A673 (cell line): ENCODE results near the gene STPG3. TPM values are rescaled to one million over a fixed set of nuclear protein-coding genes. Genes with fewer than 3 reads are reported as not detected.

Source experiments
- BruUV-seq: library from RNA; stranded (reverse); fragments of 400-500 nt; replicated peaks from 2 replicates; lab custom pipeline; 2021; lab: Mats Ljungman, UMichigan
- CTCF ChIA-PET: fragments of 300-600 bp; sonication (Branson Sonifier 250); formaldehyde crosslinking; loops from one replicate; lab custom pipeline; 2022; ENCODE audit warnings: antibody characterized with exemption; lab: Charles Lee
- POLR2A ChIA-PET: fragments of 300-600 bp; sonication (Branson Sonifier 250); formaldehyde crosslinking; loops from one replicate; lab custom pipeline; 2022; ENCODE audit warnings: antibody characterized with exemption; ENCODE audit not compliant: low non-redundant PET; lab: Charles Lee
- DNase-seq: peaks from one replicate; pipeline ENCODE4 v3.0.0-alpha.2; 2015; ENCODE audit warnings: low spot score
- H3K27ac ChIP-seq: fragments of 200-600 bp; sonication (generic); 2 replicates; pipeline ENCODE4 v1.5.1; 2016; ENCODE audit warnings: mixed run types, low read depth, mild to moderate bottlenecking, mixed read lengths, antibody characterized with exemption, low read length; ENCODE audit not compliant: poor library complexity, severe bottlenecking
- H3K27me3 ChIP-seq: fragments of 200-600 bp; sonication (generic); replicated peaks from 2 replicates; pipeline ENCODE4 v1.6.1; 2017; ENCODE audit warnings: mixed run types, low read depth, mild to moderate bottlenecking, mixed read lengths, antibody characterized with exemption, low read length; ENCODE audit not compliant: insufficient read depth, poor library complexity
- H3K36me3 ChIP-seq: fragments of 200-600 bp; sonication (generic); 2 replicates; pipeline ENCODE4 v1.6.1; 2016; ENCODE audit warnings: mixed run types, mild to moderate bottlenecking, mixed read lengths, antibody characterized with exemption, low read length; ENCODE audit not compliant: insufficient read depth, poor library complexity, severe bottlenecking
- H3K4me1 ChIP-seq: fragments of 200-600 bp; sonication (generic); 2 replicates; pipeline ENCODE4 v1.6.1; 2017; ENCODE audit warnings: mixed run types, mild to moderate bottlenecking, mixed read lengths, antibody characterized with exemption, low read length; ENCODE audit not compliant: insufficient read depth, poor library complexity, severe bottlenecking
- H3K4me3 ChIP-seq: fragments of 200-600 bp; sonication (generic); 2 replicates; pipeline ENCODE4 v1.5.1; 2016; ENCODE audit warnings: low read depth, mixed run types, mild to moderate bottlenecking, mixed read lengths, low read length; ENCODE audit not compliant: poor library complexity, severe bottlenecking
- H3K9me3 ChIP-seq: fragments of 200-600 bp; sonication (generic); 2 replicates; pipeline ENCODE4 v1.6.1; 2016; ENCODE audit warnings: mixed run types, low read depth, mild to moderate bottlenecking, mixed read lengths, antibody characterized with exemption, low read length; ENCODE audit not compliant: poor library complexity, severe bottlenecking
- CTCF ChIP-seq: fragments of 300-800, 200-600 bp; sonication (generic); conservative IDR thresholded peaks from 2 replicates; pipeline ENCODE4 v1.5.1; 2017; ENCODE audit warnings: low read depth, mild to moderate bottlenecking, antibody characterized with exemption, low read length, moderate library complexity, mixed read lengths
- EZH2 ChIP-seq: fragments of 200-600 bp; sonication (generic); IDR thresholded peaks from 2 replicates; pipeline ENCODE4 v1.6.1; 2017; ENCODE audit warnings: borderline replicate concordance, low read depth, mild to moderate bottlenecking, mixed read lengths, antibody characterized with exemption, low read length; ENCODE audit not compliant: poor library complexity, severe bottlenecking
- intact Hi-C: fragments of 100-400 bp; cut with micrococcal nuclease; formaldehyde crosslinking; loops from one replicate; pipeline ENCODE4 v1.10.0; 2022; ENCODE audit not compliant: unreplicated experiment
- total RNA-seq: library from RNA; stranded (reverse); gene quantifications from 2 replicates; pipeline ENCODE4 v1.2.3, GENCODE V29; 2021

STPG3 gene
- total RNA-seq, 1 experiment from 2014 or later, result not detected

DNA sequence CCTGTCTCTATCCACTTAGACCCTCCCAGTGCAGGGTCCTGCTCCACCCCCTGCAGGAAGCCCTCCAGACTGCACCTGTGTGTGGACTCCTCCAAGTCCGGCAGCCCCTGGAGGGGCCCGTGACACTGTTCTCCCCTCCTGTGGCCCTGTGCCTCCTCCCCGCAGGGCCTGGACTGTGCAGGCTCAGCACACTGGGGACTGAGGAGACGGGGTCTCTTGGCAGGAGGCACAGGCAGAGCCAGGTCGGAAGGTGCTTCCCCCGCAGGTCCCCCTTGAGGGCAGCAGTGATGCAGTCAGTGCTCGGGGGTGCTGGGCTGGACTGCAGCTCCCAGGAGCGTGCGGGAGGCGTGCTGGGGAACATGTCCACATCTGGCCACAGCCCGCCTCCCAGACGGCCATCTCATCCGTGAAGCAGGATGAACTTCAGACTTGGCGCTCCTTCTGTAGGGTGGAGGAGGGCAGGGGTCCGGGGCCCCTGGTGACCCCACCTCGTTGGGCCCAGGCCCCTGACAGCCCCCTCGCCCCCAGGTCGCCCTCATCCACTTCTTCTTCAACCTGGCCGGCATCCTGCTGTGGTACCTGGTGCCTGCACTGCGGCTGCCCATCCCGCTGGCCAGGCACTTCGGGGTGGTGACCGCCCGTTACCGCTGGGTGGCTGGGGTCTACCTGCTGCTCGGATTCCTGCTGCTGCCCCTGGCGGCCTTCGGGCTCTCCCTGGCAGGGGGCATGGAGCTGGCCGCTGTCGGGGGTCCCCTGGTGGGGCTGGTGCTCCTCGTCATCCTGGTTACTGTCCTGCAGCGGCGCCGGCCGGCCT is 15.5 kb upstream of the STPG3 start:
- Histone ChIP-seq H3K27ac (no peak overlapping the region), H3K27me3 (no peaks in the 10 kb centered on the region), H3K9me3 (no peaks in the 10 kb centered on the region), H3K4me1 (peaks cover 17% of the 10 kb centered on the region), H3K4me3 (no peak overlapping the region), H3K36me3 (no peaks in the 10 kb centered on the region)
- no peak for DNase-seq
- TF ChIP-seq EZH2 (no peak), CTCF (no peak)
- POLR2A ChIA-PET, result no interaction called here
- intact Hi-C loops, result loop anchor here (5.0 kb wide), 1 partner anchor 188 kb away; the partner anchor contains the start of gene NPDC1
- no TSS peak for BruUV-seq
- CTCF ChIA-PET, result interaction anchor here (0.6 to 1.6 kb wide), 5 partner anchors 12 to 165 kb away, joined by 3 to 22 read pairs (median 5); partner anchors contain the start of genes NELFB and SAPCD2

DNA sequence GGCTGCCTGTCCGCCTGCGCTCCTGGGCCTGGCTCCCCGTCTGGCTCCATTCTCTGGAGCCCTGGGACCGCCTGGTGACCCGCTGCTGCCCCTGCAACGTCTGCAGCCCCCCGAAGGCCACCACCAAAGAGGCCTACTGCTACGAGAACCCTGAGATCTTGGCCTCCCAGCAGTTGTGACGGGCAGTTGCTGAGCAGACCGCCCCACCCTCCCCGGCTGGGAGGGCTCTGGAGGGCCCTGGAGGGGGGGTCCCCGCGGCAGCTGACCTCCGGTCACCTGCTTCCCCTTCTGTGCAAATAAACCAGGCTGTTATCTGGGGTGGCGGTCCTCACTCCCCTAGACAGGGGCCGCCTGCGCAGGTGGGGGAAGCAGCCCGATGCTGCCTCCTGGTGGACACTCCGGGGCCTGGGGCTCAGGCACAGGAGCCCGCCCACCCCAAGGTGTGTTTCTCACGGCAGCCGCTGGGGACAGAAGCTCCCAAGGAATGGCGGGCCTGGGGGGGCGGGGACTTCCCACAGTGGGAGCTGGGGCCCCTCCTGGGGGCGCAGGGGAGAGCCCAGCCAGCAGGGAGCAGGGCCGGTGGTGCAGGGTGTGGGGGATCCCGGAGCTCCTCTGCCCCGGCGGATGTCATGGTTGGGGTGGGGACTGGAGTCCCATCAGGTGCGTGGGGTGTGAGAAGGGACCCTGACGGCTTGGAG is 14.7 kb upstream of the STPG3 start:
- ChIA-PET POLR2A (interaction anchor here (0.6 kb wide), 3 partner anchors 9 to 207 kb away, joined by 3 to 7 read pairs (median 7); no protein-coding TSS in a partner anchor), CTCF (interaction anchor here (0.5 to 1.1 kb wide), 27 partner anchors 9 to 446 kb away, joined by 3 to 22 read pairs (median 4); partner anchors contain the start of genes ANAPC2, MAN1B1, NELFB and NPDC1)
- H3K4me3 ChIP-seq, result peak overlapping the region; percentile 16
- H3K36me3 ChIP-seq, result no peaks in the 10 kb centered on the region
- DNase-seq, result peak; percentile 94
- intact Hi-C loops, result loop anchor here (5.0 kb wide), 1 partner anchor 189 kb away; the partner anchor contains the start of gene NPDC1
- TF ChIP-seq CTCF (peak; percentile 99), EZH2 (no peak)
- H3K27ac ChIP-seq, result peak overlapping the region; percentile 62
- H3K4me1 ChIP-seq, result peaks cover 17% of the 10 kb centered on the region
- BruUV-seq, result no TSS peak
- no peaks in the 10 kb centered on the region for H3K9me3 ChIP-seq
- H3K27me3 ChIP-seq, result no peaks in the 10 kb centered on the region

DNA sequence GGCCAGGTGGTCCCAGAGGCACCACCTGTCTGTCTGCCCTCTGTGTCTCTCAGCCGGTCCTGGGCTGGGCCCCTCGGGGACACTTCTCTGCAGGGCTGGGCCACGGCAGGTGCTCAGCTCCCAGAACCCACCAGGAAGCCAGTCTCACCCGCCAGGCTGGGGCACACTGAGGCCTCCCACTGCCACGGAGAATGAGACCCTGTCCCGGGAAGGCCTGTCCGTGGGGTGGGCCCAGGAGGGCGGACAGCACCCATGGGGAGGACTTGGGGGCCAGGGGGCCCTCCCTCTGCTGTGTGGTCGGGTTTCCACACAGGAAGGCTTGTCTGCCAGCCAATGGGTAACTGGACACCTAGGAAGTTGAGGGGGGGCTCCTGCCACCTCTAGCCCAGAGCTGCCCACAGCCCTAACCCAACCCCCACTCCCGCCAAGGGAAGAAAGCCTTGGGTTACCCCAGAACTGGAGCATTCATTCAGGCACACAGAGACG is 14.1 kb upstream of the STPG3 start:
- H3K27me3 ChIP-seq, result no peaks in the 10 kb centered on the region
- ChIA-PET CTCF (interaction anchor here (0.5 to 1.1 kb wide), 27 partner anchors 10 to 446 kb away, joined by 3 to 22 read pairs (median 4); partner anchors contain the start of genes ANAPC2, MAN1B1, NELFB and NPDC1), POLR2A (interaction anchor here (0.6 kb wide), 3 partner anchors 8 to 207 kb away, joined by 3 to 7 read pairs (median 7); no protein-coding TSS in a partner anchor)
- H3K4me3 ChIP-seq, result peak overlapping the region; percentile 16
- H3K27ac ChIP-seq, result peak overlapping the region; percentile 62
- TF ChIP-seq CTCF (no peak), EZH2 (no peak)
- DNase-seq, result no peak
- BruUV-seq, result no TSS peak
- intact Hi-C loops, result loop anchor here (5.0 kb wide), 1 partner anchor 190 kb away; the partner anchor contains the start of gene NPDC1
- no peaks in the 10 kb centered on the region for H3K9me3 ChIP-seq
- peaks cover 4% of the 10 kb centered on the region for H3K36me3 ChIP-seq
- H3K4me1 ChIP-seq, result peaks cover 17% of the 10 kb centered on the region
